Osteocyte (in vitro differentiated cells): ENCODE results near the gene SPTLC3. TPM values are rescaled to one million over a fixed set of nuclear protein-coding genes. Genes with fewer than 3 reads are reported as not detected.

Experiments
- DNase-seq: peaks from one replicate; pipeline ENCODE4 v3.0.0; 2021; ENCODE audit warnings: mixed read lengths; ENCODE audit not compliant: unreplicated experiment; ENCODE audit errors: extremely low spot score
- H3K27ac Mint-ChIP-seq: one replicate; pipeline ENCODE4 v1.8.0; 2021; ENCODE audit warnings: mild to moderate bottlenecking, mixed read lengths; ENCODE audit not compliant: unreplicated experiment
- H3K27me3 Mint-ChIP-seq: one replicate; pipeline ENCODE4 v1.8.0; 2021; ENCODE audit warnings: mixed read lengths; ENCODE audit not compliant: unreplicated experiment
- H3K36me3 Mint-ChIP-seq: one replicate; pipeline ENCODE4 v1.8.0; 2021; ENCODE audit warnings: mixed read lengths; ENCODE audit not compliant: unreplicated experiment
- H3K4me1 Mint-ChIP-seq: one replicate; pipeline ENCODE4 v1.8.0; 2021; ENCODE audit warnings: mixed read lengths; ENCODE audit not compliant: unreplicated experiment
- H3K4me3 Mint-ChIP-seq: one replicate; pipeline ENCODE4 v1.8.0; 2021; ENCODE audit warnings: mild to moderate bottlenecking, moderate library complexity, mixed read lengths; ENCODE audit not compliant: unreplicated experiment
- H3K9me3 Mint-ChIP-seq: one replicate; pipeline ENCODE4 v1.8.0; 2021; ENCODE audit warnings: mixed read lengths; ENCODE audit not compliant: unreplicated experiment
- total RNA-seq: library from RNA; stranded (reverse); gene quantifications from 2 replicates; pipeline ENCODE4 v1.2.1, GENCODE V29; 2021
- TF ChIP-seq, protein P1 (sequence below): fragments of 200-600 bp; sonication (generic); IDR thresholded peaks from 2 replicates; pipeline ENCODE4 v1.5.0; 2021; ENCODE audit warnings: antibody characterized with exemption, mild to moderate bottlenecking, moderate library complexity

SPTLC3 gene
- total RNA-seq, 1 donor from 2014 or later = 5.0 TPM

DNA sequence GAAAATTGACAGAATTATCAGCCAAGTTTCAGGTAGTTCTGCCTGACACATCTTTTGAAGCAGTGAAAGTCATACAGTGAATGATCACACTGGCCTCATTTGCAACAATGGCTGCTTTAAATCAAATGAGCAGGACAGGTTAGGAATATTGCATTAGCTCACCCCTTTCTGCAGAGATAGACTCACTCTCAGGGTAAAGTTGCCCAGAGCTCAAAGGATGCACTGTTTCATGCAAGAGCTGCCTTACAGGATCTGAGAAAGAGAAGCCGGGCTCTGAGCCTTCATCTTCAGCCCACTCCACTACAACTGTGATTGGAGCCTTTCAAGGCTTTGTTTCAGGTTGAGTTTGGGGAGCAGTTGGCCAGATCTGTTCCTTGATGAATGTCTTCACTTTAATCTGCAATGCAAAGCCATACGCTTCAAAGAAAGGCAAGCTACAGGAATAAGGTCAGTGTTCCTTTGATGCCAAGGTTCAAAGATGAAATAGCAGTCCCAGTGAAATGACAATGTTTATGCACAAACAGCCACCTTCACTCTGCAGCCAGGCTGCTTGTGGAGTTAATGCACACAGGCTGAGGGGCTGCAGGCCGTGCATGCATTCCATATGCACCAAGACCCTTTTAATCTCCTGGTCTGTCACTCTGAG is 121.4 kb downstream of the SPTLC3 start:
- Mint-ChIP-seq H3K4me1 (no peaks in the 10 kb centered on the region), H3K27ac (no peak overlapping the region), H3K27me3 (peaks cover 18% of the 10 kb centered on the region), H3K9me3 (no peaks in the 10 kb centered on the region), H3K4me3 (no peak overlapping the region), H3K36me3 (peaks cover 11% of the 10 kb centered on the region)
- DNase-seq = no peak
- TF ChIP-seq, protein P1, sequence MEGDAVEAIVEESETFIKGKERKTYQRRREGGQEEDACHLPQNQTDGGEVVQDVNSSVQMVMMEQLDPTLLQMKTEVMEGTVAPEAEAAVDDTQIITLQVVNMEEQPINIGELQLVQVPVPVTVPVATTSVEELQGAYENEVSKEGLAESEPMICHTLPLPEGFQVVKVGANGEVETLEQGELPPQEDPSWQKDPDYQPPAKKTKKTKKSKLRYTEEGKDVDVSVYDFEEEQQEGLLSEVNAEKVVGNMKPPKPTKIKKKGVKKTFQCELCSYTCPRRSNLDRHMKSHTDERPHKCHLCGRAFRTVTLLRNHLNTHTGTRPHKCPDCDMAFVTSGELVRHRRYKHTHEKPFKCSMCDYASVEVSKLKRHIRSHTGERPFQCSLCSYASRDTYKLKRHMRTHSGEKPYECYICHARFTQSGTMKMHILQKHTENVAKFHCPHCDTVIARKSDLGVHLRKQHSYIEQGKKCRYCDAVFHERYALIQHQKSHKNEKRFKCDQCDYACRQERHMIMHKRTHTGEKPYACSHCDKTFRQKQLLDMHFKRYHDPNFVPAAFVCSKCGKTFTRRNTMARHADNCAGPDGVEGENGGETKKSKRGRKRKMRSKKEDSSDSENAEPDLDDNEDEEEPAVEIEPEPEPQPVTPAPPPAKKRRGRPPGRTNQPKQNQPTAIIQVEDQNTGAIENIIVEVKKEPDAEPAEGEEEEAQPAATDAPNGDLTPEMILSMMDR = no peak

DNA sequence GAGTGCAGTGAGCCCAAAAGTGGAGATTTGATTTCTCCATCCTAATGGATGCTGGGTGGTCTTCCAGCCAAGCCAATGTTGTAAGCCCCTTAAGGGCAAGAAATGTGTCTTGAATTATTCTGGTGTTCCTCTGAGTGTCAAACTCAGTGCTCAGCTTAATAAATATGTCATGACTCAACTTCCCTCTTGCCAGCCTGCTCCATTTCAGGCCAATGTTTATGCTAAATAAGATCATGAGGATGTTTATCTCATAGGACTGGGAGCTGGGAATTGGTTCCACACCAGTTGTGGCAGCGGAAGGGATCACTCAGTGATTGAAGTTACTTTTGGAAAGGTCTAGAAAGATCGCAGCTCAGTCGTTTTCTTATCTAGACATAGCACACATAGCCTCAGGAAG is 121.9 kb downstream of the SPTLC3 start:
- H3K36me3 Mint-ChIP-seq = peaks cover 11% of the 10 kb centered on the region
- no peak overlapping the region for H3K27ac Mint-ChIP-seq
- H3K9me3 Mint-ChIP-seq = no peaks in the 10 kb centered on the region
- TF ChIP-seq, protein P1 = no peak
- peaks cover 19% of the 10 kb centered on the region for H3K27me3 Mint-ChIP-seq
- H3K4me1 Mint-ChIP-seq = no peaks in the 10 kb centered on the region
- DNase-seq = no peak
- H3K4me3 Mint-ChIP-seq = no peak overlapping the region

DNA sequence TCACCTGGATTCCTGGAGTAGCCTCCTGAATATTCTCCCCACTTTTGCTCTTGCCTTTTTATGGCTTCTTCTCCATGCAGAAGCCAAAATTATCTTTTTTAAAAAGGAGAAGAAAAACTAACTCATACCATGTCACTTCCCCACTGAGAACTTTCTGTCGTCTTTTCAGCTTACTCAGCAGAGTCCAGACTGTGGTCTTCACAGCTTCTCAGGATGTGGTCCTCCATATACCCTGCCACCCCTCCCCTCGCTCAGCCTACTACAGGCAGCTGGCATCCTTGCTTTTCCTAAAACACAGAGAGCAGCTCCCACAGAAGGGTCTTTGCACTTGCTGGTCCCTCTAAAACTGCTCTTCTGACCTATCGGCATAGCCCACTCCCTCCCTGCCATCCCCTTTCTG is 122.9 kb downstream of the SPTLC3 start:
- Mint-ChIP-seq H3K4me3 (no peak overlapping the region), H3K4me1 (no peaks in the 10 kb centered on the region), H3K9me3 (no peaks in the 10 kb centered on the region), H3K27ac (no peak overlapping the region), H3K27me3 (peaks cover 20% of the 10 kb centered on the region), H3K36me3 (peaks cover 11% of the 10 kb centered on the region)
- TF ChIP-seq, protein P1 = no peak
- DNase-seq = no peak

DNA sequence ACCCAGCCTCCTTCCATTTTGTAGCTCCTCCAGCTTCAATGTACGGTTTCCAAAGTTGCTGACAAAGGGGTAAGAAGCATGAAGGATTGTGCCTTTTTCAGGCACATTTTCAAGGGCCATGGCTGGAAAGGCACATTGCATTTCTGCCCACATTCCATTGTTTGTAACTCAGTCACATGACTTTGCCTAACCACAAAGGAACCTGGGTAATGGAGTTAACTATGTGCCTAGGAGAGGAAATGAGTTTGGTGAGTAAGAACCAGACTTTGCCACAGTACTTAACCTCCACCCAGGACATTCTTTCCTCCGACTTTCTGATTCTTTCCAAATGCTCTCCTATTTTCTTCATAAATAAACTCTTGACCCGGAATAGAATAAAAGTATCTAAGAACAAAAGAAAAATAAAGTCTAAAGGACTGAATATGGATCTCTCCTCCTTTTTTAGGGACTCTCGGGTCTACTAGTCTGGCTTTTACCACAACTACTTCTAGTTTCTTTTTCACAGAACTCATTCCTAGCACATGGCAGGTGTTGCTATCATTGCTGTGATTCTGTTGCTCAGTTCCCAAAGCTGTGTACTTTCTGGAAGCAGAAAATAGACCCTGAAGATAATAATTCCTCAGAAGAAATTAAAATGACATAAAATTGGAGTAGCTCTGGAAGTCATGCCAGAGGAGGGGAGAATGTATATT is 130.8 kb downstream of the SPTLC3 start:
- H3K9me3 Mint-ChIP-seq = no peaks in the 10 kb centered on the region
- TF ChIP-seq, protein P1 = no peak
- no peak overlapping the region for H3K4me3 Mint-ChIP-seq
- no peaks in the 10 kb centered on the region for H3K36me3 Mint-ChIP-seq
- H3K27me3 Mint-ChIP-seq = peaks cover 8% of the 10 kb centered on the region
- peaks cover 34% of the 10 kb centered on the region for H3K4me1 Mint-ChIP-seq
- no peak for DNase-seq
- H3K27ac Mint-ChIP-seq = peak overlapping the region; percentile 63

DNA sequence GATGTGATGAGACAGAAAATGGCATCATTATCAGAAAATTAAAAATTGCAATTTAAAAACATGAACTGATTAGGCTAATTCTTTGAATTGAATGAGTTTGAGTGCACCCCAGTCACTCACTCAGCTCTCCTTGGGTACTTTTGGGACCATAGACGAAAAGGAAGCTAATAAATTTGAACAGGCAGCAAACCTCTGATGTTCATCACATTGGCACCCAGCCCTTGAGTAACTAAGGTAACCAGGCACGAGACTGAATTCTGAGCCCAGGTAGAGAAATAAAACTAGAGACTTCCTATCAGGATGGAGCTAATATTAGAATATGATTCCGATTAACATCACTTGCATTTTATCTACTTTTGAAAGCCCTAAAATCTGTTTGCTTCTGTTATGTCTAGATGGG is 131.4 kb downstream of the SPTLC3 start:
- no peak overlapping the region for H3K27ac Mint-ChIP-seq
- H3K4me3 Mint-ChIP-seq = no peak overlapping the region
- H3K9me3 Mint-ChIP-seq = no peaks in the 10 kb centered on the region
- DNase-seq = no peak
- TF ChIP-seq, protein P1 = no peak
- peaks cover 8% of the 10 kb centered on the region for H3K27me3 Mint-ChIP-seq
- H3K36me3 Mint-ChIP-seq = no peaks in the 10 kb centered on the region
- peaks cover 34% of the 10 kb centered on the region for H3K4me1 Mint-ChIP-seq
